ENCODE measurements around the gene TACC2. TPM values are rescaled to one million over a fixed set of nuclear protein-coding genes. Genes with fewer than 3 reads are reported as not detected.

TACC2 gene
- total RNA-seq, 2 experiments from 2014 or later: not detected

GRCh38 chr10:121975295-121976086, 13.5 kb upstream of the TACC2 start:
- Histone ChIP-seq H3K9me3 (ENCODE audit: low read length) (peaks cover 14% of the 10 kb centered on the region), H3K27ac (ENCODE audit: low read depth, low read length, poor library complexity, severe bottlenecking) (peak overlapping the region; percentile 83), H3K36me3 (ENCODE audit: insufficient read depth, low read length) (peaks cover 23% of the 10 kb centered on the region), H3K79me2 (ENCODE audit: insufficient read depth, low read depth, low read length) (peaks cover 21% of the 10 kb centered on the region), H3K4me1 (ENCODE audit: insufficient read depth, low read length, poor library complexity, severe bottlenecking) (peaks cover 8% of the 10 kb centered on the region), H3K9me2 (ENCODE audit: insufficient read depth, low read length) (no peaks in the 10 kb centered on the region), H2AFZ (ENCODE audit: low read length) (peak overlapping the region; percentile 90; the same call in 1 of the 2 replicates), H3K4me3 (ENCODE audit: low read depth, low read length, poor library complexity, severe bottlenecking) (peak overlapping the region; percentile 90), H3K4me2 (ENCODE audit: low read length) (peak overlapping the region; percentile 80), H4K20me1 (ENCODE audit: insufficient read depth, low read length) (peaks cover 10% of the 10 kb centered on the region; the same call in 1 of the 2 replicates)
- ChIA-PET POLR2A (interaction anchor here (0.5 to 0.9 kb wide), 6 partner anchors 49 to 1170 kb away, joined by 3 to 4 read pairs (median 4); no protein-coding TSS in a partner anchor), CTCF (ENCODE audit: unreplicated experiment) (no interaction called here)
- no TSS peak for BruUV-seq (replicated peaks)
- peak; percentile 9 for DNase-seq (ENCODE audit: low spot score)
- intact Hi-C loops (cut with micrococcal nuclease; ENCODE audit: unreplicated experiment): no loop called here
- TF ChIP-seq CTCF (conservative IDR thresholded peaks at IDR 0.05; ENCODE audit: low read length) (peak; percentile 7), EZH2phosphoT487 (IDR thresholded peaks at IDR 0.05; ENCODE audit: borderline replicate concordance, low read depth, low read length) (no peak)

GRCh38 chr10:121976607-121977006, 12.4 kb upstream of the TACC2 start:
- TF ChIP-seq EZH2phosphoT487 (IDR thresholded peaks at IDR 0.05; ENCODE audit: borderline replicate concordance, low read depth, low read length) (no peak), CTCF (conservative IDR thresholded peaks at IDR 0.05; ENCODE audit: low read length) (no peak)
- H3K9me3 ChIP-seq (ENCODE audit: low read length): peaks cover 14% of the 10 kb centered on the region
- intact Hi-C loops (cut with micrococcal nuclease; ENCODE audit: unreplicated experiment): no loop called here
- H4K20me1 ChIP-seq (ENCODE audit: insufficient read depth, low read length): peaks cover 10% of the 10 kb centered on the region; the same call in 1 of the 2 replicates
- H3K27ac ChIP-seq (ENCODE audit: low read depth, low read length, poor library complexity, severe bottlenecking): no peak overlapping the region
- DNase-seq (ENCODE audit: low spot score): no peak
- POLR2A ChIA-PET: no interaction called here
- H3K79me2 ChIP-seq (ENCODE audit: insufficient read depth, low read depth, low read length): peaks cover 21% of the 10 kb centered on the region
- peaks cover 12% of the 10 kb centered on the region for H3K36me3 ChIP-seq (ENCODE audit: insufficient read depth, low read length)
- no peak overlapping the region for H3K4me3 ChIP-seq (ENCODE audit: low read depth, low read length, poor library complexity, severe bottlenecking)
- no peak overlapping the region for H3K4me2 ChIP-seq (ENCODE audit: low read length)
- H3K4me1 ChIP-seq (ENCODE audit: insufficient read depth, low read length, poor library complexity, severe bottlenecking): peaks cover 8% of the 10 kb centered on the region
- BruUV-seq (replicated peaks): no TSS peak
- no peak overlapping the region for H2AFZ ChIP-seq (ENCODE audit: low read length)
- CTCF ChIA-PET (ENCODE audit: unreplicated experiment): no interaction called here
- no peaks in the 10 kb centered on the region for H3K9me2 ChIP-seq (ENCODE audit: insufficient read depth, low read length)

GRCh38 chr10:121978511-121978910, 10.5 kb upstream of the TACC2 start:
- no TSS peak for BruUV-seq (replicated peaks)
- Histone ChIP-seq H3K27ac (ENCODE audit: low read depth, low read length, poor library complexity, severe bottlenecking) (no peak overlapping the region), H3K4me3 (ENCODE audit: low read depth, low read length, poor library complexity, severe bottlenecking) (no peak overlapping the region), H3K9me3 (ENCODE audit: low read length) (peaks cover 14% of the 10 kb centered on the region), H3K79me2 (ENCODE audit: insufficient read depth, low read depth, low read length) (peaks cover 9% of the 10 kb centered on the region), H3K9me2 (ENCODE audit: insufficient read depth, low read length) (no peaks in the 10 kb centered on the region), H3K4me1 (ENCODE audit: insufficient read depth, low read length, poor library complexity, severe bottlenecking) (peaks cover 4% of the 10 kb centered on the region), H3K36me3 (ENCODE audit: insufficient read depth, low read length) (no peaks in the 10 kb centered on the region; the same call in 1 of the 2 replicates), H4K20me1 (ENCODE audit: insufficient read depth, low read length) (peaks cover 7% of the 10 kb centered on the region; the same call in 1 of the 2 replicates), H3K4me2 (ENCODE audit: low read length) (no peak overlapping the region), H2AFZ (ENCODE audit: low read length) (no peak overlapping the region)
- intact Hi-C loops (cut with micrococcal nuclease; ENCODE audit: unreplicated experiment): no loop called here
- DNase-seq (ENCODE audit: low spot score): no peak
- ChIA-PET POLR2A (no interaction called here), CTCF (ENCODE audit: unreplicated experiment) (no interaction called here)
- TF ChIP-seq EZH2phosphoT487 (IDR thresholded peaks at IDR 0.05; ENCODE audit: borderline replicate concordance, low read depth, low read length): no peak
- no peak for TF ChIP-seq CTCF (conservative IDR thresholded peaks at IDR 0.05; ENCODE audit: low read length)

All from OCI-LY7 (cell line).